ENCODE results near the gene MEIOC. TPM values are rescaled to one million over a fixed set of nuclear protein-coding genes. Genes with fewer than 3 reads are reported as not detected.

MEIOC gene
- total RNA-seq, 1 donor = 0.43 TPM

DNA sequence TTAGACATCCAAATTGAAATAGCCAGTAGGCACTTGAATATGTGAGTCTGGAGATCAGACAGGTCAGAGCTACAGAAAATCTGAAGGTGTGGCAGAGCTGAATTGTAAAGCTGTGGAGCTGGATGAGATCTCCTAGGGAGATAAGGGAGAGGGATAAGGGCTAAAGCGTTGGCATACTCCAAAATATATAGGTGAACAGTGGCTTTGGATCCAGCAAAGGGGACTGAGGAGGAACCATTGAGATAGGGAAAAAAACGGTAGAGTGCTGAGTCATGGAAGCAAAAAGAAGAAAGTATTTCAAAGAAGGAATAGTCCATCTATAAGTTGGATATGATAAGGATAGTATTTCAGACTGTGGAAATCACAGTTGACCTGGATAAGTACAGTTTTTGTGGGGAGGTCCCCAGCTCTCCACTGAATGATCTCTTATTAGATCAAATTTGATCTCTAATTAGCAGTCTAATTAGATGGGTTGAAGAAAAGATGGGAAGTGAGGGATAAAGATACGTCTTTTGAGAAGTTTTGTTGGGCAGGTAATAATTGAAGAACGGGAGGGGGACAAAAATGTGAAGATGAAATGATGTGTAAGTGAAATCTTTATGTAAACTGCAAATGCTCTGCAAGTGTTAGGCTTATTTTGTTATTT, 51.6 kb downstream of the MEIOC start:
- H3K4me3 ChIP-seq (ENCODE audit: low read depth, low read length) = peak overlapping the region; percentile 100
- TF ChIP-seq, protein P1, sequence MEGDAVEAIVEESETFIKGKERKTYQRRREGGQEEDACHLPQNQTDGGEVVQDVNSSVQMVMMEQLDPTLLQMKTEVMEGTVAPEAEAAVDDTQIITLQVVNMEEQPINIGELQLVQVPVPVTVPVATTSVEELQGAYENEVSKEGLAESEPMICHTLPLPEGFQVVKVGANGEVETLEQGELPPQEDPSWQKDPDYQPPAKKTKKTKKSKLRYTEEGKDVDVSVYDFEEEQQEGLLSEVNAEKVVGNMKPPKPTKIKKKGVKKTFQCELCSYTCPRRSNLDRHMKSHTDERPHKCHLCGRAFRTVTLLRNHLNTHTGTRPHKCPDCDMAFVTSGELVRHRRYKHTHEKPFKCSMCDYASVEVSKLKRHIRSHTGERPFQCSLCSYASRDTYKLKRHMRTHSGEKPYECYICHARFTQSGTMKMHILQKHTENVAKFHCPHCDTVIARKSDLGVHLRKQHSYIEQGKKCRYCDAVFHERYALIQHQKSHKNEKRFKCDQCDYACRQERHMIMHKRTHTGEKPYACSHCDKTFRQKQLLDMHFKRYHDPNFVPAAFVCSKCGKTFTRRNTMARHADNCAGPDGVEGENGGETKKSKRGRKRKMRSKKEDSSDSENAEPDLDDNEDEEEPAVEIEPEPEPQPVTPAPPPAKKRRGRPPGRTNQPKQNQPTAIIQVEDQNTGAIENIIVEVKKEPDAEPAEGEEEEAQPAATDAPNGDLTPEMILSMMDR (IDR thresholded peaks at IDR 0.05; ENCODE audit: insufficient read depth, low read depth, low read length) = no peak
- DNase-seq (ENCODE audit: low read depth) = peak; percentile 13

DNA sequence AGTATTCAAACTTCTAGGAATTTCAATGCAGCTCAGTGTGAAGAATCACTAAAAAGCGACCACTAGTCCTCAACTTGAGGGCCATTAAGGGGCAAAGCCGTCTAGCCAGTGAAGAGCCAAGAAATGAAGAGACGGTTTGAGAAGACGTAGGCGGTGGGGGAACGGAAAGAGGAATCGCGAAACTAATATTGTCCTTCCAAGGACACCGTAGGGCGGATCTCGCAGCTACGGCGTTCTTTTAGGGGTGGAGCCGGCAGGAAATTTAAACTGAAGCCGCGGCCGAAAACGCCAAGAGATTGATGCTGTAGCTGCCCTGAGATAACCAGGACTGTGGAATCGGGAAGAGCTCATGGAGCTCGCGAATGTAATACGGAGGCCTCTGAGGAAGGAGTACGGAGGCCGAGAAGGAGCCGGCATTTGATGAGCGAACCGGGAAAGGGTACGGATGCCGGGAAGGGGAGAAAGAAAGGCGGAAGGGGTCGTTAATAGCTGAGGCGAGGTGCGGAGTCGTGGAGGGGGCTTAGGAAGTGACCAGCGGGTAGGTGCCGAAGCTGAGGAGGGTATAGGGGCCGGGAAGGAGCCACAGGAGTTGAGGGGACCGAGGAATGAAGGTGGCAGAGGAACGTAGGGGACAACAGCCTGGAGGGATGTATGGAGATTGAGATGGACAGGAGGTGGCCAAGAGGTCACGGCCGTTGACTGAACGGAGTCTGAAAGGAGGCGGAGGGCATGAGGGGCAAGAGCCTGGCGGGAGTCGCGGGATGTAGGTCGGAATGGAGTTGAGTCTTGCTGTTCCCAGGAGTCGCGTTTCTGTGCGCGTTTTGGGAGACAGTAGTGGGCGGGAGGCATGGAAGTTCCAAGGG, 52.4 kb downstream of the MEIOC start, which contains the start of gene DBF4B:
Gene DBF4B (plus strand): TSS at position 265 of the 863 bp plus-strand sequence. CDS start 156 bp downstream, at position 421.
- H3K4me3 ChIP-seq (ENCODE audit: low read depth, low read length) = peak within 1 kb of the TSS; percentile 100
- TF ChIP-seq, protein P1 (IDR thresholded peaks at IDR 0.05; ENCODE audit: insufficient read depth, low read depth, low read length) = no peak

DNA sequence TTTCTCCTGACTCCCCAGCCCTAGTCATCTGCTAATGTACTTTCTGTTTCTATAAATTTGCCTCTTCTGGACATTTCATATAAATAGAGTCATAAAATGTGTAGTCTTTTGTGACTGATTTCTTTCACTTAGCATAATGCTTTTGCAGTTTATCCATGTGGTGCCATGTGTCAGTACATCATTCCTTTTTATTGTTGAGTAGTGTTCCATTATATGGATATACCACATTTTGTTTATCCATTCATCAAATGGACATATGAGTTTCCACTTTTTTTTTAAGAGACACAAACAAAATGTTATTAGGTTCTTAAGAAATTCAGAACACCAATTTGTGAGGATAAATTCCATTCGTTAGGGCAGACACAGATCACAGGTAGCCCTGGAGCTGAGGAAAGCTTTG, 63.2 kb downstream of the MEIOC start:
- TF ChIP-seq, protein P1 (IDR thresholded peaks at IDR 0.05; ENCODE audit: insufficient read depth, low read depth, low read length) = no peak
- no peak overlapping the region for H3K4me3 ChIP-seq (ENCODE audit: low read depth, low read length)
- no peak for DNase-seq (ENCODE audit: low read depth)

More for the DNA sequence above, 52.4 kb downstream of the MEIOC start, which contains the start of gene DBF4B:
- peak; percentile 93 for DNase-seq (ENCODE audit: low read depth)

DNA sequence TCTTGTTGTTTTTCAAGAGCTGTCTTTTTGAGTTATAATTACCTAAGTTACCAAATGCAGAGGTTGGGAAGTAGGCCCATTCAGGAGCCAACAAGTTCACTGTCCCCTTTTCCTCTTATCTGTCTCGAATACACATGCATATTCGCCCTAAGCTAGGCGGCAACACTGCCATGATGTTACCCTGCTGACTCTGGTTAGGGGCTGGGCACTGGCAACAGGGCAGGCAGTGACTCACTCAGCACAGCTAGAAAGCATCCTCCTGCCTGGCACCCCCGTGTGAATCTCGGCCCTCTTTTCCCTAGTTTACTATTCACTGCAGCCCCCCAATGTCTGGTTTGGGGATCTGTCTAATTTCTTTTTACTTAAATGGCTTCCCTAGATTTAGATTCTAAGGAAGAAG, 66.0 kb downstream of the MEIOC start:
- no peak overlapping the region for H3K4me3 ChIP-seq (ENCODE audit: low read depth, low read length)
- TF ChIP-seq, protein P1 (IDR thresholded peaks at IDR 0.05; ENCODE audit: insufficient read depth, low read depth, low read length) = no peak
- no peak for DNase-seq (ENCODE audit: low read depth)

Small RNA genes within 50 kb of the gene (small RNA-seq; reads per million reads assigned to genes)
- gene RN7SL819P (not detected), gene SMCO4P1 (not detected)

Other genes with a start within 250 kb of the MEIOC start
- 23.8 and 31.1 TPM in 2 replicates for gene GPATCH8, start 153.1 kb upstream of the MEIOC start, total RNA-seq
- 35.4 and 36.3 TPM in 2 replicates for gene FZD2, start 99.0 kb upstream of the MEIOC start, total RNA-seq
- 32.5 and 52.2 TPM in 2 replicates for gene CCDC43, start 33.3 kb downstream of the MEIOC start, total RNA-seq
- 4.2 and 7.8 TPM in 2 replicates for gene DBF4B, start 52.2 kb downstream of the MEIOC start, total RNA-seq
- 0.32 and 0.43 TPM in 2 replicates for gene ADAM11, start 102.5 kb downstream of the MEIOC start, total RNA-seq
- 30.2 and 40.6 TPM in 2 replicates for gene GJC1, start 173.8 kb downstream of the MEIOC start, total RNA-seq
- not detected in 2 replicates for gene HIGD1B, start 191.4 kb downstream of the MEIOC start, total RNA-seq
- gene EFTUD2, start 243.0 kb downstream of the MEIOC start, total RNA-seq = 75.6 and 83.8 TPM in 2 replicates

Measured in fibroblast of villous mesenchyme (primary cell).